HG03354 (cell line): ENCODE data around the gene WDR35.
"Not testable (repeated sequence)": the region's sequence is repeated elsewhere in the genome, so short reads cannot be mapped to it uniquely, and the experiment has no call there.

Experiments used
- ATAC-seq: cut with Tn5 transposase; IDR thresholded peaks from one replicate; pipeline ENCODE4 v1.9.1; 2021; ENCODE audit warnings: mild to moderate bottlenecking; ENCODE audit not compliant: unreplicated experiment, poor library complexity, severe bottlenecking

The WDR35 gene

GRCh38 chr2:19899985-19900930 is 89.6 kb downstream of the WDR35 start:
- peak; percentile 35 for ATAC-seq

- ATAC-seq, result no peak
Measured at GRCh38 chr2:19898592-19899329, 91.1 kb downstream of the WDR35 start.

DNA sequence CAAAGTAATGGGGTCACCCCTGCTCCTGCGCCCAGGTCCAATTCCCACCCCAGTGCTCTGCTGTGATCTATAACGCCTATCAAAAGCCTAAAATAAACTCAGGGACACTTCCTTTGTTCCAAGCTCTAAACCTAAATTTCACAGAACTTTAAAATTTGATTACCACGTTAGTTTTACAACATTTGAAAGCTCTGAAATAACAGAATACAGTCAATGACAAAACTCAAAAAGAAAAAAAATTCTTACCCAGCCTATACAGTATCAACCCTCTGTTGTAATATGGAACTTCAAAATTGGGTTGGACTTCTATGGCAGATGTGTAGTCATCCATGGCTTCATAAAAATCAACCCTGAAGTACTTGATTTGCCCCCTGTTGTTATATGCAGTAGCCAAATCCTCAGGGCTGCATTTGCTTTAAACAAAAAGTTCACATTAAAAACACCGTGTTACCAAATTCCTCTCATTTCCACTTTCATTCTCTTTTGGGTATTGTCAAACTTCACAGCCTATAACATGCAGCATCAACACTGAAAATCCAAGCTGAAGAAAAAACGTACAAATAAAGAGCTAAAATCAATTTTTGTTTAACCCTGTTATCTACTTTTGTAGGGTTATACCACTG is 92.2 kb downstream of the WDR35 start:
- ATAC-seq, result no peak

DNA sequence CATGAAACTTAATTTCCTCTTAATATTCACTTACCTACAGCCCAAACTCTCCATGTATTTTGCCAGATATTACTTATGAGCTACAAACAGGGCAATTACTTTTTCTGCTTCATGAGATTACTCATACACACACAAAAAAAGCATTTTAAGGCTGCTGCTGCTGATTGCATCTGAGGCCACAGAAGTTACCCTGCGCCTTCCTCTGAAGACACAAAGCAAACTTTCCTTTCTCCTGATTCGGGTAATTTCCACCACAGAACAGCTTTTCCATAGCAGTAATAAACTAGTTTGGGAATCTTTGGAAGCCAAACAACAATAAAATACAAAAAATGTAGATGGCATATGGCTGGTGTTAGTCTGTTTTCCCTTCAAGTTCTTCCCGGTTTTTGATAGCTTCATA is 94.4 kb downstream of the WDR35 start:
- no peak for ATAC-seq

GRCh38 chr2:19894134-19894792 is 95.6 kb downstream of the WDR35 start:
- ATAC-seq, result peak; percentile 33

- peak; percentile 91 for ATAC-seq
Measured at GRCh38 chr2:19893520-19894133, 96.3 kb downstream of the WDR35 start.

DNA sequence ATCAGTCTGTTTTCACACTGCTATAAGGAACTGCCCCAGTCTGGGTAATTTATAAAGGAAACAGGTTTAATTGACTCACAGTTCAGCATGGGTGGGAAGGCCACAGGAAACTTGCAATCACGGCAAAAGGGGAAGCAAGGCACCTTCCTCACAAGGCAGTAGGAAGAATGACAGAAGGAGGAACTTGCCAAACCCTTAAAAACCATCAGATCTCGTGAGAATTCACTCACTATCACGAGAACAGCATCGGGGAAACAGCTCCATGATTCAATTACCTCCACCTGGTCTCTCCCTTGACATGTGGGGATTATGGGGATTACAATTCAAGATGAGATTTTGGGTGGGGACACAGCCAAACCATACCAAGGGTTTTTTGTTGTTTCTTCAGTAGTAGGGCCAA is 97.9 kb downstream of the WDR35 start:
- ATAC-seq, result not testable (repeated sequence)

- no peak for ATAC-seq
Measured at GRCh38 chr2:19890104-19890503, 99.8 kb downstream of the WDR35 start.

DNA sequence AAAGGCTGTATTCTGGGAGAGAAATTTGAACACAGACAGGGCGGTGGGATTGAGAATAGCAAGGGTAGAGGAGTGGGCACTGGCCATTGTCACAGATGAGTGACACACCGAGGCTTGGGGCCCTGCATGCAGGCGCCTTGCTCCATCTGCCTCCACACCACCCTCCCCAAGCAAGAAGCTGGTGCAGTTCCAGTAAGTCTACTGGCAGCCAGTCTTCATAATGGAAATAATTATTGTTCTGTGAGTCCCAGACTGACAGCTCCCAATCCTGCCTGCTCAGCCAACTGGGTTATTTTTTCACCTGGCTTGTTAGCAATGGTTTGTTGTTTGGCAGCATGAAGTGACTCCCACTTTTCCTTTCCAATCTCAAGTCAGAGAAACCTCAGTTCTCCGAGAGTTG is 101.1 kb downstream of the WDR35 start:
- no peak for ATAC-seq

- no peak for ATAC-seq
Measured at GRCh38 chr2:19887510-19887909, 102.4 kb downstream of the WDR35 start.

GRCh38 chr2:19886261-19886660 is 103.6 kb downstream of the WDR35 start:
- no peak for ATAC-seq

DNA sequence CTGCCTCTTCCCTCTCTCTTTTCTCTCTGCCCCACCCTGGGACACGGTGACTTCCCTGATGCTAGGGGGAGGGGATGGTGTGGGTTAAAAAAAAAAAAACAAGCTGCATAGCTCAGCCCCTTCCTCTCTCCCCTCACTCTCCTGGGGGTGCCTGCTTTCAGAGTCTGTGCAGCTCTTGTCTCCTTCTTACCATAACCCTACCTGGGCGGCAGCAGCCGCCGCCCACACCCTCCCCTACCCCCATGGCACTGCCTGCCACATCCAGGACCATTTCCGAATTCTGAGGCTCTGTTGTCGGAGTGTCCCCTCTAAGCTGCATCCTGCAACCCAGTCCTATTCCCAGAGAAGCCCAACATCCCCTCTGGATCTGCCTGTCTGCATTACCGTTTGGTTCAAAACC is 104.1 kb downstream of the WDR35 start:
- no peak for ATAC-seq

DNA sequence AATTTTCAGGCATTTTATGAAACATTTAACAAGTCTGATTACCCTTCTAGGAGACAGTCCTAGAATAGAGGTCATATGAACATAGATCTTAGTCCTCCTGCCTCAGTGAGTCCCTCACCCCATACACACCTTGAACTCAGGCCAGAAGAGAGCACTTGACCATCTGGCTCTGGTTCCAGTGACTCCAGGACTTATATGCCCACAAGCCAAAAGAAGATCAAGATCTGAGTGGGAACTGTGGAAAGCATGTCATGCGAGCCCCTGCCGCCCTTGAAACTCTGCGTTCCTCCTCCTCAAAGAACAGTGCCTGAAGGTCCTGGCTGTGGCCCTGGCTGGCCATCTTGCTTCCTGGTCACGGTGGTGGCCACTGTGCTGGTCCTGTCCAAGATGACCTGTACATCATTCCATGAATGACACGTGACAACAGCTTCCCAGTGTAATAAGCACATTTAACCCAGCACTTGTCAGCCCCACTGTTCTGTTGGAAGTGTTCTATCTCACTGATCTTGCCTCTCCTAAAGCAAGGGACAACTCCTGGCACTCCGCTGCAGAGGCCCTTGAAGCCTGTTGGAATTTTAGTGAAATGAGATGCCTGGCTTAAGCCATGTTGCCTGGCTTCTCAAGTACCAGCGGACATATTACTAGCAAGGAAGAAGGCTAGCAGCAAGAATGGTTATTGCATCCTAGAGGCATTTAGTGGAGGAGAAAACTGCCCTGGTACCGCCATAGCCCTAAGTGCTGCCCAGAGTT is 105.8 kb downstream of the WDR35 start:
- ATAC-seq, result no peak

DNA sequence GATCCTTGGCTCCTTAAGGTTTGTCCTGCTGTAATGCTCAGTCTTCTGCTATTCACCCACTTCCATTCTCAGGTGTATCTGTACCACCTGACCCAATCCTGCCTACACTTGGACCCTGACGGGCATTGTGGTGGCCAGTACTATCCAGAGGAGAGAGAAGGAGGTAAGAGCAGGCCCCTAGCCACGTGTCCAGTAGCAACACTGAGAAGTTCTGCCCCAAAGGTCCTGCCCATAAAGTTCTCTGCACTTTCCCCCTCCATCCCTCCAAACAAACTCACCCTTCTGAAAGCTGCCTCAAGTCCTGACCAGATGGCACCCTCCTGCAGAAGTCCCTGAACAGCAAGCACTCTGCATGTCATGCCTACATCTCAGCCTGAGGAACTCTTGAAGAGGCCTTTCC is 106.4 kb downstream of the WDR35 start:
- ATAC-seq, result no peak

- ATAC-seq, result no peak
Measured at GRCh38 chr2:19882286-19882685, 107.6 kb downstream of the WDR35 start.

DNA sequence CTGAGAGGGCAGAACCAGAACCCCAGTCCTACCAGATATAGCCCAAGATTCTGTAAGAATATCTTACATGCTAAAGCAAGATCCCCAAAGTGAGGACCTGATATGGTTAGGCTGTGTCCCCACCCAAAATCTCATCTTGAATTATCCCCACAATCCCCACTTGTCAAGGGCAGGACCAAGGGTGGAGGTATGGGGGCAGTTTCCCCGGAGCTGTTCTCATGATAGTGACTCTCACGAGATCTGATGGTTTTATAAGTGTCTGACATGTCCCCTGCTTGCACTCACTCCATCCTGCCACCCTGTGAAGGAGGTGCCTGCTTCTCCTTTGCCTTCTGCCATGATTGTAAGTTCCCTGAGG is 108.0 kb downstream of the WDR35 start:
- no peak for ATAC-seq

- no peak for ATAC-seq
Measured at GRCh38 chr2:19881221-19881907, 108.5 kb downstream of the WDR35 start.

DNA sequence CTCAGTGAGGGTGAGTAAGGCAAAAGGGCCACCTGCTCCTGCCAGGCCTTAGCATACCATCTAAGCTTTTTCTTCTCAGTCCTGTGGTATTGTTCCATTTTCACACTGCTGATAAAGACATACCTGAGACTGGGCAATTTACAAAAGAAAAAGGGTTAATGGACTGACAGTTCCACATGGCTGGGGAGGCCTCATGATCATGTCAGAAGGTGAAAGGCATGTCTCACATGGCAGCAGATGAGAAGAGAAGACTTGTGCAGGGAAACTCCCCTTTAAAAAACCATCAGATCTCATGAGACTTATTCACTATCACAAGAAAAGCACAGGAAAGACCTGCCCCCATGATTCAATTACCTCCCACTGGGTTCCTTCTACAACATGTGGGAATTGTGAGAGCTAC is 109.7 kb downstream of the WDR35 start:
- ATAC-seq, result not testable (repeated sequence)
